Gastroesophageal sphincter (tissue), 3 donors: ENCODE results near the gene SNTG2.

Source experiments
- EP300 ChIP-seq: sonication (generic); formaldehyde crosslinking; IDR thresholded peaks from one replicate; pipeline ENCODE4 v1.6.1; 2017; ENCODE audit warnings: antibody characterized with exemption, mild to moderate bottlenecking
- POLR2A ChIP-seq, 2 donors: fragments of 450-650 bp; IDR thresholded peaks; one replicate each; pipeline ENCODE4 v1.6.1; 2017; ENCODE audit warnings: antibody characterized with exemption in 2 of 2, mild to moderate bottlenecking in 2 of 2, moderate library complexity in 1 of 2
- POLR2AphosphoS5 ChIP-seq: sonication (generic); formaldehyde crosslinking; IDR thresholded peaks from one replicate; pipeline ENCODE4 v1.6.1; 2017; ENCODE audit warnings: antibody characterized with exemption
- TF ChIP-seq, protein P1 (sequence below), 4 experiments: fragments of 200-600 bp in 2 of 4; fragments of 450-650 bp in 2 of 4; sonication (generic) in 1 of 4; IDR thresholded peaks; one replicate each; pipeline ENCODE4 v1.5.1; 2017 to 2019; ENCODE audit warnings: antibody characterized with exemption in 4 of 4, mild to moderate bottlenecking in 2 of 4, moderate library complexity in 2 of 4

DNA sequence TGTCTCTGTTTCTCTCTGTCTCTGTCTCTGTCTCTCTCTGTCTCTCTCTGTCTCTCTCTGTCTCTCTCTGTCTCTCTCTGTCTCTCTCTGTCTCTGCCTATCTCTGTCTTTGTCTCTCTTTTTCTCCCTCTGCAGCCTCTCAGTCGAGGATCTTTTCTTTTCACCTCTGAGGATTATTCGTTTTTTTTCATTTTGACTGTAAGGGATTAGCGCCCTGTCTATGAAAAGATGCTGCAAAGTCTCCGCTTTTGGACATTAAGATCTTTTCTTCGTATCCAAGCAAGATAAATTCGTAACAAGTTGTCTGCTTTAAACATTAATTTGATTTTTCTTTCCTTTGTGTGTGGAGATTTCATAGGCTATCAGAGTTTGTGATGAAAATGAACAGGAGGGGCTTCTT is 271.4 kb downstream of the SNTG2 start:
- TF ChIP-seq, protein P1, sequence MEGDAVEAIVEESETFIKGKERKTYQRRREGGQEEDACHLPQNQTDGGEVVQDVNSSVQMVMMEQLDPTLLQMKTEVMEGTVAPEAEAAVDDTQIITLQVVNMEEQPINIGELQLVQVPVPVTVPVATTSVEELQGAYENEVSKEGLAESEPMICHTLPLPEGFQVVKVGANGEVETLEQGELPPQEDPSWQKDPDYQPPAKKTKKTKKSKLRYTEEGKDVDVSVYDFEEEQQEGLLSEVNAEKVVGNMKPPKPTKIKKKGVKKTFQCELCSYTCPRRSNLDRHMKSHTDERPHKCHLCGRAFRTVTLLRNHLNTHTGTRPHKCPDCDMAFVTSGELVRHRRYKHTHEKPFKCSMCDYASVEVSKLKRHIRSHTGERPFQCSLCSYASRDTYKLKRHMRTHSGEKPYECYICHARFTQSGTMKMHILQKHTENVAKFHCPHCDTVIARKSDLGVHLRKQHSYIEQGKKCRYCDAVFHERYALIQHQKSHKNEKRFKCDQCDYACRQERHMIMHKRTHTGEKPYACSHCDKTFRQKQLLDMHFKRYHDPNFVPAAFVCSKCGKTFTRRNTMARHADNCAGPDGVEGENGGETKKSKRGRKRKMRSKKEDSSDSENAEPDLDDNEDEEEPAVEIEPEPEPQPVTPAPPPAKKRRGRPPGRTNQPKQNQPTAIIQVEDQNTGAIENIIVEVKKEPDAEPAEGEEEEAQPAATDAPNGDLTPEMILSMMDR (IDR thresholded peaks at IDR 0.05): no peak
- TF ChIP-seq POLR2A (IDR thresholded peaks at IDR 0.05) (no peak), EP300 (no peak), POLR2AphosphoS5 (no peak)
